COLO668 (cell line): ENCODE data around the gene ACSBG1.
A peak's percentile ranks its signal among the peaks of the same experiment; 100 is the strongest.

Experiments
- DNase-seq: peaks from one replicate; lab custom pipeline; 2025; ENCODE audit not compliant: unreplicated experiment; lab: John Stamatoyannopoulos, UW

ACSBG1 gene

DNA sequence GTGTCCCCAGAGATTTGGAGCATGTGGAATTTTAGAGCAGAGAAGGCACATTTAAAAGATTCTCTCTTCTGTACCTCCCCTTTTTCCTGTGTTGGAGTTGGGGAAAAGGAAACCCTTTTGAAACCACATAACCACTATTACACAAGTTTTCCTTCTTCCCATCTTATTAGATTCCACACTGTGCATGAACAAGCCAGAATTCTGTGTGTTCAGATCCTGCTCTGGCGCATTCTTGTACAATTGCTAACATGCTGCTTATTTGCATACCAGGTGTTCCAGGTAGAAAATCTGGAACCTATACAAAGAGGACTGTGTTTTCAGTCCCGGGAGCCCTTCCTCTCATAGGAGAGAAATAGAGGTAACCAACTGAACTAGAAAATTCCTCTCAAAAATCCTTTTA is 100.6 kb downstream of the ACSBG1 start:
- DNase-seq, result no peak

- peak; percentile 81 for DNase-seq
Measured at GRCh38 chr15:78131295-78132061, 102.9 kb downstream of the ACSBG1 start, which contains the start of gene CIB2. Gene CIB2 (minus strand): TSS chr15:78131445. CDS start chr15:78131215, 230 bp downstream.

GRCh38 chr15:78130466-78131294 is 103.7 kb downstream of the ACSBG1 start:
- no peak for DNase-seq

DNA sequence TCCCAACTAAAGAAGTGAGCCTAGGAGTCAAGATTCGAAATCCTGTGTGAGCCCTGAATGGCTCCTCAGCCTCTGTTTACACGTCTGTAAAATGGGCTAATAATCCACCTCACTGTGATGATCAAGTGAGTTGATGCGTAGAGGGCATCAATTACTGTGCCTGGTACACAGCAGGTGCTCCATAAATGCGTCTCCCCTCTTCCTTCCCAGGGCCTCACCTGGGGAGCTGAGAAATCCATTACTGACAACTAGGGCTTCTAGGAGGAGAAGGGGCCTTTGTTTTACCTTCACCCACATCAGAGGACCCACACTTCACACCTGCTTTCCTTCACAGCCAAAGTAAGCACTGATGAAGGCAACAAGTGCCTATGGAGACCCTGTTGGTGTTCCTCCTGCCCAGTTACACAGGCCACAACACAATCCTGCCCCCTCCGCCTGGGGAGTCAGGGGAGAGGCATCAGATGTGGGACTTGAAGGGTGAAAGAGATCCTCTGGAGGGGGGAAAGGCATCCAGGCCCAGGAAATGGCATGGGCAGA is 104.5 kb downstream of the ACSBG1 start:
- DNase-seq, result no peak

DNA sequence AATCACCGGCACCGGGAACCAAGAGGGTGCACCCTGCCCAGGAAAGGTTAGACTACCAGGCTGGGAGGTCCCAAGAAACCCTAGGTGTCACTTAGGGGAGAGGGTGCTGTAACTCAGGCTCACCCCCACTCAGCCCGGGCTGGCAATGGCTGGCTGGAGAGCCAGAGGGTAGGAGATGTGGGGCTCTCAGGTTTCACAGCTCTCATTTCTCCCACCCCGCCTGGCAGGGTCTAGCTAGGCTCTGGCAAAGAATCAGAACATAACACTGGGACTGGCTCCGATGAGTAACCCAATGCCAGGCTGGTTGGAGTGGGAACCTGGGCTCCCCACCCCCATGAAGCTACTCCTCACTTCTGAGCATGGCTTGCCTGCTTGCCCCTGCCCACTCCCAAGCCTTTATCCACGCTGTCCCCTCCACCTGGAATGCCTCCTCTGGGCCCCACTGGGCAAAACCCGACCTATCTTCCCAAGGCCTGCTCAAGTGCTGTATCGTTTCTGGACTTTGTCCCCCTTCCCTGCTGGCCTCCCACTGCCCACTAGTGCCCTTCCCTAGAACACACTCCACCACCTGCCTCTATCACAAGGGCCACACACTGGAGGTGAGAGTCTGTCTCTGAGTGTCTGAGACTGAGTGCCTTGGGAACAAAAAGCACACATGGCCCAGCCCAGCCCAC is 105.2 kb downstream of the ACSBG1 start:
- DNase-seq, result peak; percentile 34

DNA sequence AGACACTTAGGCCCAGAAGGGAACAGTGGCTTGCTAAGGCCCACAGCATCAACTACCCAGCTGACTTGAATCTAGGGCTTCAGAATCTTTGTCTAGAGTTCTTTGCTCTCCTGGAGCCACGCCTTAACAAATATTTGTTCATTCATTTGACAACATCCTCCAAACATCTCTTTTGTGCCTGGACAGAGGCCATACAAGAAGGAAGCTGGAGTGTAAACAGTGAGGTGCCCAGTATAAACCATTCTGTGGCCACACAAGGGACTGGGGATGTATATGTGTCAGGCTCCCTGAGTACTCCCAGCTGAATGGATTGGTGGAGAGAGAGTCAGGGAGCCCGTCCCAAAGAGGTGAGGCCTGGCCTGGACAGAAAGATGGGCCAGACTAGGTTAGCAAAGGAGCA is 106.5 kb downstream of the ACSBG1 start:
- DNase-seq, result peak; percentile 20

GRCh38 chr15:78125267-78125666 is 109.1 kb downstream of the ACSBG1 start:
- no peak for DNase-seq

GRCh38 chr15:78120523-78120922 is 113.8 kb downstream of the ACSBG1 start:
- no peak for DNase-seq
